Measurements from ENCODE around the gene LRIG1.
A peak's percentile ranks its signal among the peaks of the same experiment; 100 is the strongest.

LRIG1 gene

GRCh38 chr3:66450390-66451022, 50.3 kb downstream of the LRIG1 start:
- CTCF ChIA-PET = interaction anchor here (0.6 kb wide), 1 partner anchor 109 kb away, joined by 3 read pairs; no protein-coding TSS in a partner anchor
- Histone ChIP-seq H3K9me3 (ENCODE audit: control insufficient read depth, insufficient read depth, low read depth, low read length) (no peaks in the 10 kb centered on the region), H3K4me3 (ENCODE audit: low read depth, low read length) (no peak overlapping the region), H3K36me3 (ENCODE audit: control insufficient read depth in 2 of 2, insufficient read depth in 1 of 2, low read length in 2 of 2) (peaks cover 0 to 23% of the 10 kb centered on the region in 2 experiments; a peak in 1 of 3 replicates), H3K27ac (ENCODE audit: extremely low read depth, low read depth, low read length) (no peak overlapping the region), H3K4me1 (ENCODE audit: control insufficient read depth, insufficient read depth, low read length) (no peaks in the 10 kb centered on the region)
- TF ChIP-seq PATZ1 (tag by site-specific recombination; IDR thresholded peaks at IDR 0.05) = no peak
- TF ChIP-seq ZSCAN23 (tag by site-specific recombination; IDR thresholded peaks at IDR 0.05) = no peak
- TF ChIP-seq ZNF214 (tag by site-specific recombination; IDR thresholded peaks at IDR 0.05; ENCODE audit: borderline replicate concordance) = no peak
- POLR2A ChIA-PET = no interaction called here

GRCh38 chr3:66449411-66449974, 51.3 kb downstream of the LRIG1 start:
- H3K4me1 ChIP-seq (ENCODE audit: control insufficient read depth, insufficient read depth, low read length) = no peaks in the 10 kb centered on the region
- ChIA-PET CTCF (interaction anchor here (0.6 kb wide), 1 partner anchor 110 kb away, joined by 3 read pairs; no protein-coding TSS in a partner anchor), POLR2A (no interaction called here)
- no peak overlapping the region for H3K4me3 ChIP-seq (ENCODE audit: low read depth, low read length)
- H3K9me3 ChIP-seq (ENCODE audit: control insufficient read depth, insufficient read depth, low read depth, low read length) = no peaks in the 10 kb centered on the region
- TF ChIP-seq ZNF335 (tag by site-specific recombination; conservative IDR thresholded peaks at IDR 0.05) (no peak), ZFP69B (tag by site-specific recombination; IDR thresholded peaks at IDR 0.05) (no peak), ZBTB20 (tag by site-specific recombination; IDR thresholded peaks at IDR 0.05) (no peak), ZNF175 (tag by site-specific recombination; IDR thresholded peaks at IDR 0.05) (no peak), ZNF114 (tag by site-specific recombination; IDR thresholded peaks at IDR 0.05) (no peak), ZSCAN4 (tag by site-specific recombination; IDR thresholded peaks at IDR 0.05) (no peak)
- no peak overlapping the region for H3K27ac ChIP-seq (ENCODE audit: extremely low read depth, low read depth, low read length)
- peaks cover 0 to 23% of the 10 kb centered on the region in 2 experiments; a peak in 1 of 3 replicates for H3K36me3 ChIP-seq (ENCODE audit: control insufficient read depth in 2 of 2, insufficient read depth in 1 of 2, low read length in 2 of 2)

GRCh38 chr3:66444146-66444644, 56.6 kb downstream of the LRIG1 start:
- Histone ChIP-seq H3K36me3 (ENCODE audit: control insufficient read depth in 2 of 2, insufficient read depth in 1 of 2, low read length in 2 of 2) (peaks cover 0 to 20% of the 10 kb centered on the region in 2 experiments; a peak in 1 of 3 replicates), H3K4me1 (ENCODE audit: control insufficient read depth, insufficient read depth, low read length) (no peaks in the 10 kb centered on the region), H3K27ac (ENCODE audit: extremely low read depth, low read depth, low read length) (no peak overlapping the region)

More at GRCh38 chr3:66444146-66444644, 56.6 kb downstream of the LRIG1 start:
- POLR2A ChIA-PET = no interaction called here
- Histone ChIP-seq H3K4me3 (ENCODE audit: low read depth, low read length) (no peak overlapping the region), H3K9me3 (ENCODE audit: control insufficient read depth, insufficient read depth, low read depth, low read length) (no peaks in the 10 kb centered on the region)
- TF ChIP-seq GLI2 (tag by site-specific recombination; IDR thresholded peaks at IDR 0.05; ENCODE audit: borderline replicate concordance, low read depth) = no peak
- TF ChIP-seq ZNF423 (tag by site-specific recombination; IDR thresholded peaks at IDR 0.05) = no peak
- peak; percentile 81 for TF ChIP-seq REST (tag by site-specific recombination; IDR thresholded peaks at IDR 0.05)
- TF ChIP-seq ZNF121 (tag by site-specific recombination; IDR thresholded peaks at IDR 0.05) = no peak
- no peak for TF ChIP-seq ZNF335 (tag by site-specific recombination; conservative IDR thresholded peaks at IDR 0.05)
- CTCF ChIA-PET = no interaction called here
